DND-41 (cell line): ENCODE results near the gene ACAD9.
A peak's percentile ranks its signal among the peaks of the same experiment; 100 is the strongest.

Experiments used
- ATAC-seq: fragments of 200-7000 bp; cut with Tn5 transposase; 3 replicates; pipeline ENCODE4 v1.9.1; 2021; ENCODE audit warnings: low read depth; ENCODE audit not compliant: insufficient read depth
- DNase-seq: peaks from one replicate; pipeline ENCODE4 v3.0.0-alpha.2; 2020
- H2AFZ ChIP-seq: 2 replicates; pipeline ENCODE4 v1.6.0; 2012; ENCODE audit warnings: low read depth, low read length
- H3K27ac ChIP-seq: 2 replicates; pipeline ENCODE4 v1.5.1; 2012; ENCODE audit warnings: low read length, inconsistent platforms
- H3K27me3 ChIP-seq: fragments of 200-600 bp; sonication (generic); 2 replicates; pipeline ENCODE4 v1.6.0; 2012; ENCODE audit warnings: low read length, mild to moderate bottlenecking, inconsistent platforms; ENCODE audit not compliant: insufficient read depth, poor library complexity
- H3K36me3 ChIP-seq: 2 replicates; pipeline ENCODE4 v1.5.1; 2012; ENCODE audit warnings: low read length, inconsistent platforms; ENCODE audit not compliant: insufficient read depth
- H3K4me1 ChIP-seq: 2 replicates; pipeline ENCODE4 v1.5.1; 2012; ENCODE audit warnings: mild to moderate bottlenecking, low read length; ENCODE audit not compliant: insufficient read depth
- H3K4me2 ChIP-seq: 2 replicates; pipeline ENCODE4 v1.6.0; 2012; ENCODE audit warnings: mild to moderate bottlenecking, moderate library complexity, low read length, inconsistent platforms; ENCODE audit not compliant: insufficient read depth
- H3K4me3 ChIP-seq, 2 experiments: fragments of 200-600 bp in 1 of 2; shearing (Covaris generic) in 1 of 2; 2 replicates each; pipeline ENCODE4 v1.5.1; 2012 to 2016; ENCODE audit warnings: inconsistent platforms in 2 of 2, low read length in 2 of 2, mild to moderate bottlenecking in 2 of 2, low read depth in 1 of 2, moderate library complexity in 1 of 2
- H3K79me2 ChIP-seq: 2 replicates; pipeline ENCODE4 v1.6.0; 2012; ENCODE audit warnings: low read length, inconsistent platforms; ENCODE audit not compliant: insufficient read depth
- H3K9ac ChIP-seq: 2 replicates; pipeline ENCODE4 v1.6.0; 2012; ENCODE audit warnings: low read depth, mild to moderate bottlenecking, inconsistent platforms, low read length, moderate library complexity
- H3K9me3 ChIP-seq: 2 replicates; pipeline ENCODE4 v1.5.1; 2012; ENCODE audit warnings: low read length, moderate library complexity, mild to moderate bottlenecking, inconsistent platforms; ENCODE audit not compliant: insufficient read depth, severe bottlenecking
- H4K20me1 ChIP-seq: 2 replicates; pipeline ENCODE4 v1.6.0; 2012; ENCODE audit warnings: low read length; ENCODE audit not compliant: insufficient read depth
- CTCF ChIP-seq: IDR thresholded peaks from 2 replicates; pipeline ENCODE4 v1.5.1; 2012; ENCODE audit warnings: borderline replicate concordance, low read length, moderate library complexity, mild to moderate bottlenecking; ENCODE audit not compliant: poor library complexity, severe bottlenecking; ENCODE audit errors: extremely low read depth
- EZH2 ChIP-seq: IDR thresholded peaks from 3 replicates; pipeline ENCODE4 v1.6.1; 2012; ENCODE audit warnings: borderline replicate concordance, low read depth, mild to moderate bottlenecking, moderate library complexity, low read length, inconsistent platforms; ENCODE audit not compliant: severe bottlenecking

The ACAD9 gene

GRCh38 chr3:128848936-128849335 is 30.5 kb upstream of the ACAD9 start:
- H3K4me2 ChIP-seq = no peak overlapping the region
- no peaks in the 10 kb centered on the region for H3K4me1 ChIP-seq
- no peak for DNase-seq
- H3K36me3 ChIP-seq = no peaks in the 10 kb centered on the region
- no peaks in the 10 kb centered on the region for H4K20me1 ChIP-seq
- H3K27ac ChIP-seq = no peak overlapping the region
- TF ChIP-seq CTCF (no peak), EZH2 (no peak)
- no peaks in the 10 kb centered on the region for H3K27me3 ChIP-seq
- H3K4me3 ChIP-seq = no peak overlapping the region
- H3K79me2 ChIP-seq = no peaks in the 10 kb centered on the region
- H3K9me3 ChIP-seq = peaks cover 4% of the 10 kb centered on the region
- no peak overlapping the region for H3K9ac ChIP-seq
- no peak overlapping the region for H2AFZ ChIP-seq
- no peak for ATAC-seq

GRCh38 chr3:128849911-128850455 is 29.4 kb upstream of the ACAD9 start:
- H3K9ac ChIP-seq = no peak overlapping the region
- no peak overlapping the region for H3K4me3 ChIP-seq
- no peaks in the 10 kb centered on the region for H3K27me3 ChIP-seq
- H3K27ac ChIP-seq = no peak overlapping the region
- H3K4me1 ChIP-seq = no peaks in the 10 kb centered on the region
- peaks cover 14% of the 10 kb centered on the region for H3K9me3 ChIP-seq
- H3K79me2 ChIP-seq = no peaks in the 10 kb centered on the region
- no peak overlapping the region for H2AFZ ChIP-seq
- no peak for TF ChIP-seq EZH2
- no peak for TF ChIP-seq CTCF
- H3K36me3 ChIP-seq = no peaks in the 10 kb centered on the region
- H3K4me2 ChIP-seq = no peak overlapping the region
- peak; percentile 9; the same call in 1 of the 3 replicates for ATAC-seq
- DNase-seq = no peak
- H4K20me1 ChIP-seq = no peaks in the 10 kb centered on the region

- peaks cover 20% of the 10 kb centered on the region for H3K9me3 ChIP-seq
- TF ChIP-seq CTCF (no peak), EZH2 (no peak)
- no peak overlapping the region for H3K4me3 ChIP-seq
- H3K9ac ChIP-seq = no peak overlapping the region
- H2AFZ ChIP-seq = no peak overlapping the region
- DNase-seq = no peak
- no peaks in the 10 kb centered on the region for H3K4me1 ChIP-seq
- H3K27me3 ChIP-seq = no peaks in the 10 kb centered on the region
- H4K20me1 ChIP-seq = no peaks in the 10 kb centered on the region
- H3K27ac ChIP-seq = no peak overlapping the region
- H3K79me2 ChIP-seq = no peaks in the 10 kb centered on the region
- ATAC-seq = no peak
- no peaks in the 10 kb centered on the region for H3K36me3 ChIP-seq
- no peak overlapping the region for H3K4me2 ChIP-seq
Measured at GRCh38 chr3:128850544-128850943, 28.9 kb upstream of the ACAD9 start.

GRCh38 chr3:128851601-128852000 is 27.8 kb upstream of the ACAD9 start:
- H2AFZ ChIP-seq = no peak overlapping the region

More at GRCh38 chr3:128851601-128852000, 27.8 kb upstream of the ACAD9 start:
- TF ChIP-seq EZH2 = no peak
- TF ChIP-seq CTCF = no peak
- H3K9me3 ChIP-seq = peaks cover 22% of the 10 kb centered on the region
- H3K79me2 ChIP-seq = no peaks in the 10 kb centered on the region
- no peak overlapping the region for H3K9ac ChIP-seq
- H3K27me3 ChIP-seq = no peaks in the 10 kb centered on the region
- H4K20me1 ChIP-seq = no peaks in the 10 kb centered on the region
- no peaks in the 10 kb centered on the region for H3K36me3 ChIP-seq
- no peak overlapping the region for H3K4me3 ChIP-seq
- H3K4me2 ChIP-seq = no peak overlapping the region
- no peaks in the 10 kb centered on the region for H3K4me1 ChIP-seq
- no peak for DNase-seq
- no peak overlapping the region for H3K27ac ChIP-seq
- no peak for ATAC-seq
